Sciatic nerve (tissue), 2 donors: ENCODE measurements around the gene USP48. TPM values are rescaled to one million over a fixed set of nuclear protein-coding genes. Genes with fewer than 3 reads are reported as not detected.

ENCODE experiments used
- ATAC-seq: fragments of 200-7000 bp; cut with Tn5 transposase; one replicate; pipeline ENCODE4 v1.9.1; 2020; ENCODE audit warnings: mild to moderate bottlenecking, moderate library complexity
- DNase-seq: peaks from one replicate; pipeline ENCODE4 v3.0.0-alpha.2; 2020; ENCODE audit warnings: low spot score
- intact Hi-C: fragments of 100-400 bp; cut with DNase I; formaldehyde crosslinking; loops from one replicate; pipeline ENCODE4 v1.14.2; 2022
- total RNA-seq: library from RNA; stranded (reverse); fragmentation: NEBNext Ultra II Directional; extraction: Animal tissue kit (Norgen Biotek cat#: 25700); gene quantifications from one replicate; pipeline ENCODE4 v1.2.1, GENCODE V29; 2021
- donor health status: DM: no; HTN: no; CAD: no.
- donor health status: DM: no; HTN: no; CAD: no.

USP48 gene
- total RNA-seq, 1 donor from 2014 or later, result 112 TPM

DNA sequence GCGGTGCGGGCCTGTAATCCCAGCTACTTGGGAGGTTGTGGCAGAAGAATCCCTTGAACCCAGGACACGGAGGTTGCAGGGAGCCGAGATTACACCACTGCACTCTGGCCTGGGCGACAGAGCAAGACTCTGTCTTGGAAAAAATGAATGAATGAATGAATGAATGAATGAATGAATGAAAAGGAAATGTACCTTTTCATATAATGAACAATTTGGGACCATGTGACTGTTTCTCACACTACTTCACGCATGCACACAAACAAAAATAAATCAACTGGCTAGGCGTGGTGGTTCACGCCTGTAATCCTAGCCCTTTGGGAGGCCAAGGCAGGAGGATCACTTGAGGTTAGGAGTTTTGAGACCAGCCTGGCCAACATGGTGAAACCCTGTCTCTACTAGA lies 24.3 kb downstream of the USP48 start:
- ATAC-seq, result no peak
- DNase-seq, result no peak
- intact Hi-C loops, result no loop called here

DNA sequence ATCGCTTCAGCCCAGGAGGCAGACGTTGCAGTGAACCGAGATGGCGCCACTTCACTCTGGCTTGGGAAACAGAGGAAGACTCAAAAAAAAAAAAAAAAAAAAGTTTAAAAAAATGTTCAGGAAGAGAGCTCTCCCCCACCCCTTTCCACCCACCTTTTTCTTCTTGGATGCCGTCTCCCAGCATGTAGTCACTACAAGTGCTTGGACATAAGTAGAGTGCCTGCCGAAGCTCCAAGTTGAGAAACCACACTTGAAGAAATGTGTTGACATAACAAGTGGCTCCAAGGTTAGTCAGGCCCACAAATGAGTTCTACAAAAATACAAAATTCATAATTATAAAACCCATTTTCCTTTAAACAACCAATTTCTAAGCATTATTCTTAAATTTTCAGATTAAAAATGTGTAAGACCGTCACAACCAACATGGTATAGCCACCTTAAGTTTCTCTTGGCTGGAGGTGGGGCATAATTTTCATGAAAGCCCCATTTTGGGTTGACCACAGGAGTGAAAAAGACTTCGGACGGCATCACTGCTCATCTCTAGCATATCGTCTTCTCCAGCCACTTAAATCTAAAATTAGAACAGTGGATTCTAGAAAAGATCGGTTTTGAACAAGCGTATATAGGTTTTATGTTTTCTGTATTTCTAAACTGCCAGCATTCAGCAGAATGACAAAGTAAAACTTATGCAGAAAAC lies 26.4 kb downstream of the USP48 start:
- ATAC-seq (no peak), DNase-seq (no peak)
- intact Hi-C loops, result no loop called here

DNA sequence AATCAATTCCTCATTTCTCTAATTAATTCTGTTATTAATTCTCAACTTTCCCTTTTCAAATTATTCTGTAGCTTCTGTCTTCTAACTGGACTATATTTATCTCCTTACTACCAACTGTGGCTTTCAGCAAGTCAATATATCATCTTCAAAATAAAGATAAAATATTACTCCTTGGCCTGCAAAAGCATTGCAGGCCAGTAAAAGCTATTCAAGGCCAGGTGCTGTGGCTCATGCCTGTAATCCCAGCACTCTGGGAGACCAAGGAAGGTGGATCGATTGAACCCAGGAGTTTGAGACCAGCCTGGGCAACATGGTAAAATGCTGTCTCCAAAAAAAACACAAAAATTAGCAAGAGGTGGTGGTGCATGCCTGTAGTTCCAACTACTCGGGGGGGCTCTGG lies 27.9 kb downstream of the USP48 start:
- DNase-seq, result no peak
- intact Hi-C loops, result no loop called here
- ATAC-seq, result no peak

DNA sequence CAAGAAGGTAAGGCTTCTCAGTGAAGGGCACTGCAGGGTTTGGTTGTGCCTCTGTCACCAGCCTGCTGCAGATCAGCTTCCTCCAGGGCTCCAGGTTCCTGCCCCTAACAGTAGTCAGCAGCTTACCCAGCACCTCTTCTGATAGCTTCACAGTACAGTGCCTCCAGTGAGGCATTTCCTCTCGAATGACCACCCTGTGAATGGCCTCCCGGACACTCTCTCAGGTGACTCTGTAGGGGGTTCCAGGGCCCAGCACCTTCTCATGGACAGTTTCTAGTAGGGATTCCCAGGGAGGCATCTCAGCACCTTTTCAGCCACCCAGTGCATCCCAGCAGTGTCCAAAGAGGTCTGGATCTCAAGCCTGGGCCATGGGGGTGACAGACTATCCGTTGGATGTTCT lies 28.4 kb downstream of the USP48 start:
- intact Hi-C loops, result no loop called here
- ATAC-seq, result no peak

DNA sequence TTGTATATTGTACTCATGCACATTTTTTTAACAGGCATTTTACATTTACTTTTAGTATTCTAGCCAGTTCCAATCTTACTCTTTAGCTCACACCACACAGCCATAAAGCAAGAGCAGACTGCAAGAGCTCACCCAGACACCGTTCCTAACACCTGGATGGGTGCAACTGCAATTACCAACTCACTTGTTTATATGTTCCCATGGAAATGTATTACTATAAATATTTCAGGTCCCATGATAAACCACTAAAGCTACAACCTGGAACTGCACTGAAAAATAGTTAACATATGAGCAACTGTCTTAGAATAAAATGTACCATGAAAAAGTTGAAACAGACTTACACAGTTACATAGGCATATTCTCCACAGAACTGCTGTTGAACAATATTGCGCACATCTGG lies 30.8 kb downstream of the USP48 start:
- DNase-seq (no peak), ATAC-seq (no peak)
- intact Hi-C loops, result no loop called here

More for the DNA sequence above, 28.4 kb downstream of the USP48 start:
- no peak for DNase-seq

DNA sequence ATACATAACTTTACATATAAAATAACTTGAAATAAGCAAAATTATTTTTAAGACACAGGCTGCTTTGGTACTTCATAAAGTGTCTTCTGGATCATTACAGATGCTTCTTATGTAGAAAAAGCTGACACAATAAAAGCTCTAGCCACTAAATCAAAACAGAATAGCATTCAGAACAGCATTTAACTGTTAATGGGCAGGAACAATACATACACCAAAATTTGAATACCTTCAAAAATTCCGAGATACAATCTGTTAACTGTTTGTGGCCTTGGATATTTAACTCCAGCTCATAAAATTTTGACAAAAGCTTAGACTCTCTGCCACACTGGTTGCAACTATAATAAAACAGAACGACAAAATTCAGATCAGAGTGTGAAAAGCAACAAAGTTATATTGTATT lies 31.7 kb downstream of the USP48 start:
- ATAC-seq, result no peak
- DNase-seq, result no peak
- intact Hi-C loops, result no loop called here

DNA sequence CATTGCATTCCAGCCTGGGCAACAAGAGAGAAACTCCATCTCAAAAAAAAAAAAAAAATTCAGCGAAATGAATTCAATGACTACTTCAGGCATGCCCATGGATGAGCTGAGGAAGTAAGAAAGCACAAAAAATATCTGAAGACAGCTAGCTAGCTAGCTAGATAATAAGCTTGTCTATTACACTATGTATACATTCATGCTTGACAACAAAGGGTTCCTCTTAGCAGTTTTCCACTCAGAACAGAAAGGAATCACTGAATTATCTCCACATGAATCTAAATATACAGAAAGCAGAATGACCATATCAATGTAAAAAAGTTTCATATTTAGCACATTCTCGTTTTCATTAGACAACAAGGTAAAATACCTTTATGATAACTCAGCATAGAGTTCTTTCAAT lies 32.1 kb downstream of the USP48 start:
- intact Hi-C loops, result no loop called here

DNA sequence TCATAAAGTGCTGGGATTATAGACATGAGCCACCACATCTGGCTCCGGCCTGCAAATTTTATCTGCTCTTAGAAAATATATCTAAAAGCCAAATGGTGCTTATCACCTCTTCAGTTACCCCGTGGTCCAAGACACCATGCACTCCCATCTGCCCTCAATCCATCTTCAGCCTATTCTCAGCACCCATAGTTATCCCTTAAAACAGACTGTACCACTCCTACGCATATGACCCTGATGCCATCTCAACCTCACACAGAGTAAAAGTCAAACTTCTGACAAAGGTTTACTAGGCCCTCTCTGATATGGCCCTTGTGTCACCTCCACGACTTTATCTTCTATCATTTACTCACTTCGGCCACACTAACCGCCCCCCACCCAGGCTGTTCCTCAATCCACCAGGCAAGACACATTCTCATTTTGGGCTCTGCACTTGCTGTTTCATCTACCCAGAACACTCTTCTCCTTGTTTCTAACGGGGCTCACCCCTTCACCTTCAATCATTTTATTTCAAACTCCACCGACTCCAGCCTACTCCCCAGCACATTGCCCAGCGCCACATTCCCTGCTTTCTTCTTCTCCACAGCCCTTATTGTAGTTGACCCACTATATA lies 33.0 kb downstream of the USP48 start:
- no peak for ATAC-seq
- DNase-seq, result no peak
- intact Hi-C loops, result no loop called here

More for the DNA sequence above, 32.1 kb downstream of the USP48 start:
- DNase-seq, result no peak
- no peak for ATAC-seq

DNA sequence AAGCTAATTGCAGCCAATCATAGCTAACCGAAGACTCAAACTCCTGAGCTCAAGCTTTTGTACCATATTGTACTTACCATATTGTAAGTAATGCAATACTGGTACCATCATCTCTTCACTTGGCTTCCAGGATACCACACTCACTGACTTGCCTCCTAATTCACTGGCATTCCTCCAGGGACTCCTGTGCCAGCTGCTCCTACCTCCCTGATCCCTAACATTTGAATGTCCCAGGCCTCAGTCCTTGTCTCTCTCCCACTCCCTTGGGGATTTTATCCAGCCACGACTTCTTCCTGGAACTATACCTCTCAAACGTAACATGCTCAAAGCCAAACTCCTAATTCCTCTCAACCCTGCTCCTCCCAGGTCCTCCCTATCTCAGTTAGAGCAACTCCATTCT lies 33.8 kb downstream of the USP48 start:
- DNase-seq (no peak), ATAC-seq (no peak)
- intact Hi-C loops, result no loop called here

DNA sequence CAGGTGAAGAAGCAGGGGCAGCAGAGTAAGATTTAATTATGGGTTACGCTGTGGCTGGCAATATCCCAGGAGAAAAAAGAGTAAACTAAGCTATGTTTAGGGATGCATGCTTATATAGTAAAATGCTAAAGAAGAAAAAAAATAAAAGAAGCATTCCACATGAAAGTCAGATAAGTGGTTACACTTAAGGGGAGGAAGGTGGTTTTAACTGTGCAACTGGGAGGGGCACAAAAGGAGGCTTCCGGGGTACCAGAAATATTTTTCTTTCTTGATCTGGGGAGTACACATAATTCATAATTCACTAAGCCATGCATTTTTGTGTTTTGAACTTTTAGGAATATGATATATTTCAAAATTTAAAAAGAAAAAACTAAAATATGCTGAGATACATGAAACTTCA lies 39.5 kb downstream of the USP48 start:
- ATAC-seq (no peak), DNase-seq (no peak)
- intact Hi-C loops, result no loop called here

DNA sequence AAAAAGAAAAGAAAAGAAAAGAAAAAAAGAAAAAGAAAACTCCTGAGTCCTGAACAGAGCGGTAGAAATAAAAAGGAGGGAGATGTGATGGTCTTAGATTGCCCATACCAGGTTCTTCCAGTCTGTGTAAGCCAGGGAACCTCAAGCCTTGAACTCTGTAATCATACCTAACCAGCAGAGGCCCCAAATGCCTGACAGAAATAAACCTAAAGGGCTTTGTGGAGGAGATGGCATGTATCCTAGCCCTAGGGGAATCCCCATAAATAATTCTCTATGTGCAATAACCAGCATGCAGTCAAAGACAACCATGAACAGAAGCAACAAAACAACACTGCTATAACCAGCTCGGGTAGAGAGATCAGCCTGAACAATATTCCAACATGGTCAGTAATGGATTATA lies 40.4 kb downstream of the USP48 start:
- intact Hi-C loops, result no loop called here
- DNase-seq (no peak), ATAC-seq (no peak)

DNA sequence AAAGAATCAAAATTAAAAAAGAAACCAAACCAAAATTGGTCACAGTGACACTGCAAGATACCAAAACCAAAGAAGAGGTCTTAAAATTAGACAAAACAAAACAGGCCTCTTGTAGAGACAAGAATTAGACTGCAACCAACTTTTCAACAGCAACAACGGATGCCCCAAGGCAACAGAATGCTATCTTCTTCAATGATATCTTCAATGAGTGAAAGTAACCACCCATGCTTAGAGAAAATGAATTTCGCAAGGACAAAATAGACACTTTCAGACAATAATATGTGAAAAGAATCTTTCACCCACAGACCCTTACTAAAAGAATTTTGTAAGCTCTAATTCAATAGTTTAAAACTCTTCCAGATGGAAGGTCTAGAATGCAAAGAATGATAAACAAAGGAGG lies 41.7 kb downstream of the USP48 start:
- no peak for ATAC-seq
- intact Hi-C loops, result no loop called here
- DNase-seq, result no peak

DNA sequence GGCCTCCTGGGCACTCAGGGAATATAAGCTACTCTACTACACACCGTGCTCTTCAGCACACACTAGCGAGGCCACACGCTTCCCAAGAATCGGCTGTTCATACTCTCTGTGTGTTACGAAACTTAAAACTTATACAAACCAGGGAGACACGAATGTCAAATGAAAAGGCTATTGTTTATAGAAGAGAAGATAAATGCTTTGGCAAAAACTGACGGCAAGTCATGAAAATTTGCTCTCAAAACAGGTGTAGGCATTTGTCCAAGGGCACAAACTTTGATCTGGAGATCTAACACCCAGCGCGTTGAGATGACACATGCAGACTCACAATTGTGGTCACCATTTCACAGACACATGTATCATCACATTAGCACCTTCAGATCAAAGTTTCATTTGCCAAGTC lies 46.1 kb downstream of the USP48 start:
- ATAC-seq, result no peak
- DNase-seq, result no peak
- intact Hi-C loops, result no loop called here

DNA sequence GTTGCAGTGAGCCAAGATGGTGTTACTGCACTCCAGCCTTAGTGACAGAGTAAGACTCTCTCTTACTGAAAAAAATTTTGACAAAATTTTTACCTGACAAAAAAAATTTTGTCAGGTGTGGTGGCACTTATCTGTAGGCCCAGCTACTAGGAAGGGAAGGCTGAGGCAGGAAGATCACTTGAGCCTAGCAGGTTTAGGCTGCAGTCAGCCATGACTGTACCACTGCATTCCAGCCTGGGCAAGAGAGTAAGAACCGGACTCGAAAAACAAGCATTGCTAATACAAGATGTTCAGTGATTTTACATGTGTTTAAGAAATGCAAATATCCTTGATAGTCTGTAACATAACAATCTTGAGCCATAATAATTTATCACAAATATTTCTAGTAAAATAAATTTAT lies 46.9 kb downstream of the USP48 start:
- no peak for DNase-seq
- intact Hi-C loops, result no loop called here
- no peak for ATAC-seq

DNA sequence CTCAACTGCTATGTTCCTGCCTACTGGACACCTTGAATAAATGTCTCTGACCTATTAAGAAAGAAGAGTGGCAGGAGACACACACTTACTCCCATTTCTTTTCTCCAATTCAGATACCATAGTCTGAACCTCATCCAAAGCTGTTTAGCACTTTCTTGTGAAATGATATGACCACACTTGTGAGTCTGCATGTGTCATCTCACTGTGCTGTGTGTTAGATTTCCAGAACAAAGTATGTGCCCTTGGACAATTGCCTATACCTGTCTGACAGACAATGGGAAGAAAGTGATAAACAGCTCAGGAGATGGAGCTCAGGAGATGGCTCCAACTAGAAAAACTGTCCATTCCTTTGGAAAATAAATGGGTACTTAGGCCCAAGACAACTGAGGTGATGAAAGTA lies 48.4 kb downstream of the USP48 start:
- ATAC-seq (no peak), DNase-seq (no peak)
- intact Hi-C loops, result no loop called here

DNA sequence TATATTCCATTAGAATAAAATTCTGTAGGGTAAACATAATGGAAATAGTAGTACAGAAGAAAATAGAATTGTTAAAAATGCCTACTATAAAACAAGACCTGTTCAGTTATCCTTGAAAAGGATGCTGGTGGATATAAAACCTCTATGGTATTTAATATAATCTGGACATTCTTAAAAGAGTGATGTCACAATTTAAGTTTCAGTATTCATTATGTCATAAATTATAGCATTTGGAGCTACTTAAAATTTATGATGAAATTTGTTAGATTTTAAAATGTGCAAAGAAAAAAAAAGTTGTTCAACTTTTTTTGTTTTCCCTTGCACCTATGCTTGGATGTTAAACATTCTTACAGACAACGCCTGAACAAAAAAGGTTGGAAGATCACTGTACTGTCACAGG lies 50.3 kb downstream of the USP48 start:
- intact Hi-C loops, result no loop called here
- DNase-seq, result no peak
- ATAC-seq, result no peak

DNA sequence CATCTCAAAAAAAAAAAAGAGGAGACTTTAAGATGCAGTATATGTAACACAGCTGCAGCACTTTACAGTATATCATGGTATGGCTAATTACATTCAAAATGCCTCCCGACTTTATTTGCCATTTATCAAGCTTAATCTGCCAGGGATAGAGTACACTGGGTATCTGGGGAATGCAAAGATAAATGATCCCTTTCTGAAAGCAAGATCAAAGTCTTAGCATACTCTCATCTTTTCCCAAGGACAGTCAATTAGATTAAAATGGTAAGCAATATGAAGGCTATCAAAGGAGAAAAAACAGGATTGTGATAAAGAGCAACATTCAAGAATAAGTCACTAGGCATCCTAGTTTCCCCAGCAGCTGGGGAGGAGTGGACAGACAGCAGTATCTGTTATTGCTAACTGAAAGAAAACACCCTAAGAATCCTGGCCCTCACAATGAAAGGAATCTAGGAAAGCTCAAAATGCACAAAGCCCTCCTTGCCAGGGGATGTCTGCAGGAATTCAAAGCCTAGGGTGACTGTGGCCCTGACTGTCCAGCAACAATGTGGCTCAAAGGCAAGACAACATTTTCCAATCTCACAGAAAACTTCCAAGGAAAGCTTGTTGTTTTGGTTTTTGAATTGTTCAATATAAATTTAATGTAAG lies 57.1 kb downstream of the USP48 start:
- intact Hi-C loops, result no loop called here
- DNase-seq (no peak), ATAC-seq (no peak)

DNA sequence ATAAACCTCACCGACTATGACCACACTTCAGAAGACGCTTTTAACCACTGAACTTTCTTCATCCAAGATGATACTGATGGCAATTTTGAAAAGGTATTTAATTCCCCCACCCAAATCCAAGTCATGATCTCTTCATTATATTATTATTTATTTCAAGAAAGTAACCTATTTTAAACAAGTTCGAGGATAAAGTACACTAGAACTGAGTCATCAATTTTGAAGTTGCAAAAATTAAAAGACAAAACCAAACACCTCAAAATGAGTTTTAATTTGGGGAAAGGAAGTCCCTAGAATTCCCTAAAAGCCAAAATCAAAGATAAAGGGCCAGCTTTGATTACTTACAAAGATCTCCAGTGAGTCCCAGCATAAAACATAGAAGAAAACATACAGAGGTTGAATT lies 58.4 kb downstream of the USP48 start:
- no peak for ATAC-seq
- no peak for DNase-seq
- intact Hi-C loops, result no loop called here

DNA sequence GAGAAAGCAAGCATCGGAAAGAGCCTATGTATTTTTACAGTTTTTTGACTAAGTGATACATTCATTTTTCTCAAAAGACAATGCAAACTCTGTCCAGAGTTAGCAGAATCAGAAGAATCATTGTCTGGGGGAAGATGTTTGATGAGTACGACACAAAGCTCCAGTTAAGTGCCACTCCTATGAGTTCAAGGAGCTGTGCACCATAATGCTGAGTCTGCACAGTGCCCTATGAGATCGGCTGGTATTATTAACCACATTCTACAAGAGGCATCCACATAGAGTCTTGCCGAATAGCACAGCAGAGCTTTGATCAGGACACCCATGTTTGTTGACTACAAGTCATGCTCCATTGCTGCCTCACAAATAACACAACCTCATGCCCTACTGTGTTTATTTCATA lies 58.9 kb downstream of the USP48 start:
- DNase-seq (no peak), ATAC-seq (no peak)
- intact Hi-C loops, result no loop called here

DNA sequence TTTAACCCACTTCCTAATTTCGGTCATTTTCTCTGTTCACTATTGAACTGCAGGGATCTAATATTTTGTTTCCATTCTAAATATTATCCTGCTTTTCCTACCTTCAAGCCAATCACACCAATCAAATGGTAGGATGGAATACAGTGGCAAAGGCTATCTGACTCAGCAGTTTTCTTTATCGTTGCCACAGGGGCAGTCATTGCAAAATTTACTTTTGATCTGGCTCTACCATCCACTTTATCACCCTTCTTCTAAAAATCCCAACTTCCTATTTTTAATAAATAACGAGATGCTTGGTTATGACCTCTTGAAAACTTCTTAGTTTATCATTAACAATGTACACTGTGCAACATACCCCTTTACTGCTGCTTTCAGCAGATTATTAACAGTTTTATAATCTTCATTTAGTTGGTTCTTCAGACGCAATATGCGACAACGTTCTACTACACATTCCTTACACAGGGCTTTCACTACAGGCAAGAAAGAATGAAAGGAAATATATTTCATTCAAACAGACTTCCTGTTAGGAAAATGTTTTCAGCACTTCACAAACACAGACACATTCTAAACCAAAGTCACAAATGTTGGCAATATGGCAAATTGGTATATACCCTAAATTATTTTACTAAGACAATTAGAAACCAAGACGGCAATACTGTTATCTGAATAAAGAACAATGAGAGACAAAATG lies 61.5 kb downstream of the USP48 start:
- no peak for ATAC-seq
- no peak for DNase-seq
- intact Hi-C loops, result no loop called here
